ENCODE data around the gene CELSR1.

DNA sequence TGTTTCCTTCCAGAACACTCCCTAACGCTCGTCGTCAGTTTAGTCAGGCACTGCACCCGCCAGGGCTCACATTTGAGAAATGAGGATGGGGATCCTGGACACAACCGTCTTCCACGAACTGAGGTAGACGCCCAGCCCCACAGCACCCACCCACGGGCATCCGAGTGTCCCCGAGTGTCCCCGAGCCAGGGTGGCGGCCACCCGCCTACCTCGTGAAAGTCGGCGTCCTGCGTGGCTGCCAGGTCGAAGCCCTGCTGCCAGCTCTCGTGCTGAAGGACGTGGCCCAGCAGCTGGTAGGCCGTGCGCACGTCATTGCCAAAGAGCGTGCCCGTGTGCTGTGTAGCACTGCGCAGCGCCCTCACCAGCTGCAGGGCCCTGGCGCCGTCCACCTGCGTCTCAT lies 148.3 kb downstream of the CELSR1 start:
- TF ChIP-seq CTCF (conservative IDR thresholded peaks at IDR 0.05 in 1 of 2, IDR thresholded peaks at IDR 0.05 in 1 of 2; ENCODE audit: low read depth in 1 of 2, low read length in 2 of 2) (no peak), EZH2 (IDR thresholded peaks at IDR 0.05; ENCODE audit: low read length, missing control alignments) (no peak)
